ENCODE results near the gene GNRH2. TPM values are rescaled to one million over a fixed set of nuclear protein-coding genes. Genes with fewer than 3 reads are reported as not detected.

GNRH2 gene
- total and polyA plus RNA-seq, 2 of the 8 experiments (the other 6 are each of a cell fraction or from before 2014, with no cell fraction given): 0.09 to 0.82 TPM

DNA sequence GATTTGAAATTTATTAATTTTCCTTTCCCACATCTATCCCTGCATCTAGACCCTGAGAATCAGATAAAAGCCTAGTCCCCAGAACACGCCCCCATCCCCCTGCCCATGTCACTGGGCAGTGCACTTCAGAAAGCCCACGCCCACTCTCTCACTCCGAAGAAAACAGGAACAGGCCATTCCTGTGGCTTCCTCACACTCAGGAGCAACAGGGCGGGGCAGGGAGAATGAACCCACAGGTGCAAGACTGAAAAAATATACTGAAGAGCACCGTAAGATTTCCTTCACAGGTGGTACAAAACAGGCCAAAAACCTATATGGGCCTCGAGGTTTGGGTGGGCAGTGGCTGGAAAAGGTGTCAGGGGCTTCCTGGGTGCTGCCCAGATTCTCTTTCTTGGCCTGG, 31.4 kb downstream of the GNRH2 start:
- CTCF ChIA-PET (ENCODE audit: partially characterized antibody): interaction anchor here (0.6 to 3.2 kb wide), 7 partner anchors 16 to 44 kb away, joined by 3 to 10 read pairs (median 4); no protein-coding TSS in a partner anchor

More for the DNA sequence above, 31.4 kb downstream of the GNRH2 start:
- Histone ChIP-seq H3K18ac (ENCODE audit: extremely low read depth, low read length) (no peak overlapping the region), H4K91ac (replicated peaks; ENCODE audit: insufficient read length, low read length) (no peak overlapping the region), H3K14ac (ENCODE audit: insufficient read length) (no peak overlapping the region), H2BK15ac (ENCODE audit: low read length) (no peak overlapping the region), H2BK12ac (ENCODE audit: low read depth, low read length) (no peak overlapping the region), H3K4me1 (replicated peaks in 1 of 4; ENCODE audit: control insufficient read depth in 3 of 4, insufficient read depth in 4 of 4, low read length in 3 of 4) (peaks cover 0 to 8% (median 3%) of the 10 kb centered on the region in 4 experiments; a peak in 5 of 7 replicates), H2BK120ac (replicated peaks; ENCODE audit: low read depth, low read length) (no peak overlapping the region), H3K23me2 (ENCODE audit: low read depth, low read length) (peaks cover 3% of the 10 kb centered on the region; the same call in 1 of the 2 replicates), H3K56ac (replicated peaks; ENCODE audit: insufficient read length, low read depth, low read length) (no peak overlapping the region), H2AFZ (ENCODE audit: low read length) (no peak overlapping the region), H4K5ac (ENCODE audit: insufficient read length, low read depth, low read length) (no peak overlapping the region), H3K23ac (ENCODE audit: insufficient read length) (no peak overlapping the region), H3K36me3 (ENCODE audit: control insufficient read depth in 2 of 4, insufficient read depth in 4 of 4, low read length in 3 of 4) (no peaks in the 10 kb centered on the region), H3K4me2 (ENCODE audit: insufficient read depth in 1 of 2, low read depth in 2 of 2, low read length in 2 of 2) (no peak overlapping the region), H3K79me2 (ENCODE audit: control insufficient read depth in 1 of 2, insufficient read depth in 2 of 2, low read length in 2 of 2) (no peaks in the 10 kb centered on the region), H2BK20ac (ENCODE audit: low read length) (no peak overlapping the region), H3K27me3 (replicated peaks in 1 of 4; ENCODE audit: control insufficient read depth in 3 of 4, extremely low read depth in 1 of 4, insufficient read depth in 3 of 4, low read length in 3 of 4) (peaks cover 11 to 30% (median 27%) of the 10 kb centered on the region in 4 experiments), H3K9ac (replicated peaks in 1 of 4; ENCODE audit: extremely low read depth in 1 of 4, low read depth in 3 of 4, low read length in 3 of 4) (no peak overlapping the region), H3K27ac (ENCODE audit: low read depth, low read length) (no peak overlapping the region), H2AK5ac (ENCODE audit: low read depth, low read length) (no peak overlapping the region), H4K8ac (ENCODE audit: extremely low read depth, insufficient read depth, low read length) (no peak overlapping the region), H3K9me3 (ENCODE audit: insufficient read depth in 2 of 2, low read depth in 1 of 2, low read length in 1 of 2) (peaks cover 2 to 5% of the 10 kb centered on the region in 2 experiments; a peak in 2 of 4 replicates), H4K20me1 (replicated peaks in 1 of 2; ENCODE audit: control insufficient read depth in 1 of 2, insufficient read depth in 2 of 2, low read length in 2 of 2) (no peaks in the 10 kb centered on the region), H3K4me3 (ENCODE audit: extremely low read depth in 1 of 4, insufficient read depth in 2 of 4, low read depth in 3 of 4, low read length in 4 of 4) (no peak overlapping the region), H3K79me1 (ENCODE audit: low read depth, low read length) (no peaks in the 10 kb centered on the region), H2BK5ac (ENCODE audit: low read depth, low read length) (no peak overlapping the region), H3K4ac (replicated peaks; ENCODE audit: insufficient read length, low read depth, low read length) (no peak overlapping the region)
- DNase-seq (ENCODE audit: low read depth in 1 of 2, low spot score in 2 of 2): no peak
- TF ChIP-seq JUND (IDR thresholded peaks at IDR 0.05; ENCODE audit: low read length): no peak
- TF ChIP-seq BACH1 (IDR thresholded peaks at IDR 0.05; ENCODE audit: low read length): no peak
- TF ChIP-seq ASH2L (IDR thresholded peaks at IDR 0.05; ENCODE audit: low read length): no peak
- TF ChIP-seq KDM1A (IDR thresholded peaks at IDR 0.05; ENCODE audit: borderline replicate concordance, low read length): no peak
- no peak for TF ChIP-seq HDAC6 (IDR thresholded peaks at IDR 0.05; ENCODE audit: low read depth, low read length)
- TF ChIP-seq SP1 (IDR thresholded peaks at IDR 0.05; ENCODE audit: low read depth, low read length): no peak
- no peak for TF ChIP-seq KDM4A (IDR thresholded peaks at IDR 0.05; ENCODE audit: low read depth, low read length, severe bottlenecking)
- no peak for TF ChIP-seq ZNF274 (IDR thresholded peaks at IDR 0.05; ENCODE audit: borderline replicate concordance, extremely low read depth, low read length)
- no peak for TF ChIP-seq RBBP5 (IDR thresholded peaks at IDR 0.05; ENCODE audit: borderline replicate concordance, low read depth, low read length)
- TF ChIP-seq TCF12 (IDR thresholded peaks at IDR 0.05; ENCODE audit: low read depth, low read length): no peak
- 87% methylated on average over 6 of the region's 6 CpGs; no CpG with 5 or more reads in 1 of the 2 experiments for WGBS, 2 experiments (ENCODE audit: extremely low coverage in 1 of 2, insufficient coverage in 1 of 2, insufficient read length in 1 of 2, insufficient replicate concordance in 2 of 2, low coverage in 1 of 2, low lambda C conversion rate in 2 of 2, missing lambda C conversion rate in 1 of 2)
- no peak for FAIRE-seq
- POLR2A ChIA-PET (ENCODE audit: partially characterized antibody): interaction anchor here (1.5 kb wide), 1 partner anchor 25 kb away, joined by 5 read pairs; no protein-coding TSS in a partner anchor

Measured in H1 (cell line).